Choroid plexus epithelial cell (primary cell): ENCODE data around the gene TNPO3.
"Not testable (repeated sequence)": the region's sequence is repeated elsewhere in the genome, so short reads cannot be mapped to it uniquely, and the experiment has no call there.

Experiments
- DNase-seq: peaks from one replicate; pipeline ENCODE4 v3.0.0-alpha.2; 2010; ENCODE audit warnings: low read depth
- H3K4me3 ChIP-seq: 2 replicates; pipeline ENCODE4 v1.5.1; 2011; ENCODE audit warnings: low read depth, mild to moderate bottlenecking, control low read depth, low read length, moderate library complexity
- TF ChIP-seq, protein P1 (sequence below): conservative IDR thresholded peaks from 2 replicates; pipeline ENCODE4 v1.5.1; 2011; ENCODE audit warnings: low read depth, mild to moderate bottlenecking, control low read depth, inconsistent platforms, low read length, moderate library complexity

Gene TNPO3

DNA sequence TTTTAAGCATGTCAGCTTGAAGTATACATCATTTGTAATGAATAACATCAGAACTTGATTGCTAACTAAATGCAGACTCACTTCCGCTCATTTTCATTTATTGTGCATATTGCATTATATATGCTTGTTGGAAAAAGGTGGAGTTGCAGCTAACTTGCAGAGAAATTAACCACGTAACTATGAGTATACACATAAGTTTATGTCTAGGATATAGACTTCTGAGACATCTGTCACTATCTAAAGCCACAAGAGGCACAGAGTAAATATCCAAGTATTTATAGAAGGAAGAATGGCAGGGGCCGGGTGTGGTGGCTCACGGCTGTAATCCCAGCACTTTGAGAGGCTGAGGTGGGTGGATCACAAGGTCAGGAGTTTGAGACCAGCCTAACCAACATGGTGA lies 47.3 kb downstream of the TNPO3 start:
- no peak for DNase-seq
- TF ChIP-seq, protein P1, sequence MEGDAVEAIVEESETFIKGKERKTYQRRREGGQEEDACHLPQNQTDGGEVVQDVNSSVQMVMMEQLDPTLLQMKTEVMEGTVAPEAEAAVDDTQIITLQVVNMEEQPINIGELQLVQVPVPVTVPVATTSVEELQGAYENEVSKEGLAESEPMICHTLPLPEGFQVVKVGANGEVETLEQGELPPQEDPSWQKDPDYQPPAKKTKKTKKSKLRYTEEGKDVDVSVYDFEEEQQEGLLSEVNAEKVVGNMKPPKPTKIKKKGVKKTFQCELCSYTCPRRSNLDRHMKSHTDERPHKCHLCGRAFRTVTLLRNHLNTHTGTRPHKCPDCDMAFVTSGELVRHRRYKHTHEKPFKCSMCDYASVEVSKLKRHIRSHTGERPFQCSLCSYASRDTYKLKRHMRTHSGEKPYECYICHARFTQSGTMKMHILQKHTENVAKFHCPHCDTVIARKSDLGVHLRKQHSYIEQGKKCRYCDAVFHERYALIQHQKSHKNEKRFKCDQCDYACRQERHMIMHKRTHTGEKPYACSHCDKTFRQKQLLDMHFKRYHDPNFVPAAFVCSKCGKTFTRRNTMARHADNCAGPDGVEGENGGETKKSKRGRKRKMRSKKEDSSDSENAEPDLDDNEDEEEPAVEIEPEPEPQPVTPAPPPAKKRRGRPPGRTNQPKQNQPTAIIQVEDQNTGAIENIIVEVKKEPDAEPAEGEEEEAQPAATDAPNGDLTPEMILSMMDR, result no peak
- no peak overlapping the region for H3K4me3 ChIP-seq

DNA sequence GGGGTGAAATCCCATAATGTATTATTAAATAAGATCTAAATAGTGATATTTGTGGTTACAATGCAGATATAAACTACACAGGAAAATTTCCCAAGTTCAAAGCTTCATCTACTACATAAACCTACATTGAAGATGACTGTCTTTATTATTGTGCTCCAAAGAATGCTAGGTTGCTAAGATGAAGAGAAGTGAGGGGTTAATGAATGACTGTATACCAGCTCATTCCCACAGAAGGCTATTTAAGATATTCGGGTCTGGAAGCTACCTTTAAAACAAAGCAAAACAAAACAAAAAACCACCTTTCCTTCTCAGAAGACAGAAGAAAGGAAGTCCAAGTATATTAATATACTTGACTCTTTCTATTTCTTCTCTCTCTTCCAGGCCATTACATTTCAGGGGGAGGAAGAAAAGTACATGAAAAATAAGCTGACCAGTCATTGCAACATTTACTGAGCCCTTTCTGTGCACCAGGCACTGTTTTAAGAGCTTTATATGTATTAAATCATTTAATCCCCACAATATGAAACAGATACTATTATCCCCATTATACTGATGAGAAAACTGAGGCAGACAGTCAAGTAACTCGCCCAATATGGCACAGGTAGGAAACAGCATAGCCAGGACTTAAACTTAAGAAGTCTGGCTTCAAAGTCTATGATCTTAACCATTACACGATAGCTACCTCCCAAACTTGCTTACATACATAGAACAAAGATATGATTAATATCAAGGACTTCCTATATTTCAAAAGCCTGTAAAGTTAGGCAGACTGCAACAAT lies 48.1 kb downstream of the TNPO3 start:
- TF ChIP-seq, protein P1, result no peak
- no peak for DNase-seq
- no peak overlapping the region for H3K4me3 ChIP-seq

- TF ChIP-seq, protein P1, result no peak
- DNase-seq, result no peak
Observed at GRCh38 chr7:129005186-129005585, 49.7 kb downstream of the TNPO3 start.

DNA sequence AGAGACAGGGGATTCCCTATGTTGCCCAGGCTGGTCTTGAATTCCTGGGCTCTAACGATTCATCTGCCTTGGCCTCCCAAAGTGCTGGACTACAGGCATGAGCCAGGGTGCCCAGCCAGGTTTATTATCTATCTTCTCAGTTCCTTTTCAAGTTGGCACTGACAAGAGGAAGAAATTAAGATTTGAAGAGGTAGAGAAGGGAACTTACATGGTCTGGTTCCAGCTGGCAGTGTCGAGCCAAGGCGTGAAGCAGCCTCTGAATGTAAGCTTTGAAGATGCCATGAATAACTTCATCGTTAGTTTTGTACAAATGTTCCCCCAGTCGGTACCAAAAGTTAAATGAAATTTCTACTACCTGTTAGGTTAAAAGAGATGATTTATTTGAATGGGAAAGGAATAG lies 57.7 kb downstream of the TNPO3 start:
- no peak for DNase-seq
- H3K4me3 ChIP-seq, result no peak overlapping the region
- TF ChIP-seq, protein P1, result no peak

More at GRCh38 chr7:129005186-129005585, 49.7 kb downstream of the TNPO3 start:
- H3K4me3 ChIP-seq, result no peak overlapping the region

- DNase-seq, H3K4me3 ChIP-seq: not testable (repeated sequence)
Observed at GRCh38 chr7:128994560-128994959, 60.4 kb downstream of the TNPO3 start.

DNA sequence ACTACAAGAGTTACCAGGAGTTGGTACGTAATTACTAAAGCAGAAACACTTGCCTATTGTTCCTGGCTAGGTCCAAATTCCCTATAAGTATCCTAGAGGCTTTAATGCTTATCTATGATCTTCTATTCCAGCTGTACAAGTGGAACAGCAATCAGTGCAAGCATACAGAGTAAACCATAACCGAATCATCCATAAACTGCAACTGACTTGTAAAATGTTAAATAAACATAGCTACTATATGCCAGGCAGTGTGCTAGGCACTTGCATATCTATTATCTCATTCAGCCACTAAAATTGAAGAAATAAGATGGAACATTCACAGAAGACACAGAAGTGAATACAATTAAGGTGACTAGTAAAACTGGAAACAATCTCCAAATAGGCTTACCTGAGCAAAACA lies 61.5 kb downstream of the TNPO3 start:
- no peak for DNase-seq

DNA sequence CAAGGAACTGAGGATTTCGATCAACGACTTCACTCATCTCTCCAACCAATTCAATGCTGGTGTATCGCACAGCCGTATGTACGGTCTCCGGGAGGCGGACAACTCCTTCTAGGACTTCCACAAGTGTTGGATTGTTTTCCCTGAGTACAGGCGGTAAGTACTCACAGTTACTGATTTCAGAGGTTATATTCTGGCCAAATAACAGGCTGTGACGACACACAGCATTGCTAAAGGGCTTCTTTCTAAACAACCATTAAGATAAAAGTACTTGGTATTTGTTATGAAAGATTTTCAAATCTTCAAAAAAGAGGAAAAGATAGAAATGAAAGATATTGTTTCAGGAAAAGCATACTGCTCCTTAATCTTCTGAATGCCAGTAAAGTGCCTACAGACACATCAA lies 65.0 kb downstream of the TNPO3 start:
- no peak for DNase-seq
- H3K4me3 ChIP-seq, result no peak overlapping the region
- TF ChIP-seq, protein P1, result no peak

More for the DNA sequence above, 61.5 kb downstream of the TNPO3 start:
- no peak overlapping the region for H3K4me3 ChIP-seq
- TF ChIP-seq, protein P1, result no peak
